Right renal pelvis (tissue), 4 donors: ENCODE results near the gene ST14. TPM values are rescaled to one million over a fixed set of nuclear protein-coding genes. Genes with fewer than 3 reads are reported as not detected.

Experiments
- DNase-seq, 4 donors: peaks; one replicate each; pipeline ENCODE4 v3.0.0-alpha.2; 2013; ENCODE audit warnings: low read depth in 4 of 4, low spot score in 3 of 4, missing footprints in 1 of 4
- polyA plus RNA-seq, 4 donors: library from polyadenylated mRNA; unstranded; fragments of 120-200 nt; gene quantifications; one replicate each; pipeline ENCODE4 v1.2.1, GENCODE V29; 2013; ENCODE audit not compliant: insufficient read length in 4 of 4

The ST14 gene
- polyA plus RNA-seq, 4 donors = 28.4 to 39.5 (median 31.6) TPM

DNA sequence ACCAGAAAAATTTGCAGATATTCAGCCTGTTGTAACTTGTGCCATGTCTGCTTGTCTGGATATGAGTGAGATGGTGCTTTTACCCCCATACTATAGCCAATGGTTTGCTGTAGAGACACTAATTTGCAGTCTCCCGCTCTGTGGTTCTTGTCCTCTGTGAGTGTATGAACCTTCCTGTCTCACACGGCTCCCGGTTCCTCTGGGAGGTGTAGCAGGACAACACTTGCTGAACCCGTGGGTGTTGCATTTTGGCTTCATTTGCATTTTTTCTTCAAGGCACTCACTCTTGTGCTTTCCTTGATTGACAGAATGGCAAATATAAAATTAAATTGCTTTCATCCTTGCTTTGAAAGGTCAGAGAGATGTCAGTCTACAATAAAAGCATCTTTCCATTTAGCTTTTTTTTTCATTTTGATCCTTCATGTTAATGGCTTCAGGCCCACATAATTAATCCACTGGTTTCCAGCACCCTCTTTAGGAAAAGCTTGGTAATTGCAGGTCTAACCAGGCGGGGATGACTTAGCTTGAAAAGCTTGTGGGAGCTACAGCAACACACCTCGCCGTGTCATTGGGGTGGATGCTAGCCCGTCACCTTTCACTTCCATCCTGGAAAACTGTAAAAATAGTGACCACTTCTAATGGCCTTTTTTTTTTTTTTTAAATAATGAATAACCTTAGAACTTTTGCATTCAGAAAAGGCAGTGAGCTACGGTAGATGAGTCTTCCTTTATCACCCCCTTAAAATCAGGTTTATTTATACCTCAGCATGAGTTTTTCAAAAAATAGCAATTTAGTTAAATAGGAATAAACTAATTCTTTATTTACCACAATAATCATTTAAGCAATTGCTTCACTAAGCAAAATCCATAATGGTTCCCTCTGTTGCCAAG, 27.4 kb upstream of the ST14 start:
- peak in 3 of 4 donors; percentile 45 to 61 (median 46) for DNase-seq

DNA sequence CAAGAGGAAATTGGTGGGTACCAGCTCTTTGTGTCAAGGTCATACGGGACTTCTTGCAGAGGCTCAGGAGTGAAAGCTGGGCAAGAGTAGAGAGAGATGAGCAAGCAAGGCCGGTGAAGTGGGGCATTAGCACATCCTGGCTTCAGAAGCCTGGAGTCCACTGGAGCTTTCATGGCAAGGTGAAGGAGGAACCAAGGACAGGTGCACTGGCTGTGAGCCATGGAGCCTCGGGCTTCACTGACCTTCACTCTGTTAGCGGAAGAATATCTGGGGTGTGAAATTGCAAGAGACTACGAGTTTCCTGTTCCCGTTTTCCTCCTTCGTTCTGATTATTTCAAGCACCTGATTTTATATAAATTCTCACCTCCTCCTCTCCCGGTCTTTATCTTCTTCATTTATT, 25.9 kb upstream of the ST14 start:
- DNase-seq = no peak

DNA sequence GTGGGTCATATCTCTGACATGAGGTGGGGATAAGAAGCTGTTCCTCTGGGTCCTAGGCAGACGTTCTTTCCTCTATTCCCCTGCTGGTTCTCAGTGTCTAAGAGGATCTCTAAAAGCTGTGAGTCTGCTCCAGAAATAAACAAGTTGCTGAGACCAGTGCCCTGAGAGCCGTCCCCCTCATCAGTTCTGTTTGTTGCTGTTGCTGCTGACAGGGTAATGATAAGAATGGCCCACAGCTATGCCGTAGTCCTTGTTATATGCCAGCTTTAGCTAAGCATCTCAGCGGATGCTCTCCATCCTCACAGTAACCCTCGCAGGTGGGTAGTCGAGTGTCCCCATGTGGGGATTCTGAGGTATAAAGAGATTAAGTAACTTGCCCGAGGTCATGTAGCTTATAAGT, 23.5 kb upstream of the ST14 start:
- no peak for DNase-seq

DNA sequence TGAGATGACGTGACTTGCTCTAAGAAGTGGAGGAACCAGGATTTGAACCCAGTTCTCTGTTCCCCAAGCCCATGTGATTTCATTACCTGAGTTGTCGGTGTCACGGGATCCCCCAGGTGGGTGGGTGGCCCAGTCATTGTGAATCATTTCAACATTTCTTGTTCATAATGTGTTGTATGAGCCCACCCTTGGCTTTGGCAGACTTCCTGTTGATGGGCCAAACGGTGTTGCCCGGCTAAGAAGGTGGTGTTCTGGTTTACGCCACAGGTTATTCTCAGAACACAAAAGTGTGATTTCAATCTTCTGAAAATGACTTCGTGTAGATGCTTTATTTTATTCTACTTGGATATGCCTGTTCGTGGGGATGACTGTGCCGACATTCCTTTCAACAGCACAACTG, 21.6 kb upstream of the ST14 start:
- no peak for DNase-seq

DNA sequence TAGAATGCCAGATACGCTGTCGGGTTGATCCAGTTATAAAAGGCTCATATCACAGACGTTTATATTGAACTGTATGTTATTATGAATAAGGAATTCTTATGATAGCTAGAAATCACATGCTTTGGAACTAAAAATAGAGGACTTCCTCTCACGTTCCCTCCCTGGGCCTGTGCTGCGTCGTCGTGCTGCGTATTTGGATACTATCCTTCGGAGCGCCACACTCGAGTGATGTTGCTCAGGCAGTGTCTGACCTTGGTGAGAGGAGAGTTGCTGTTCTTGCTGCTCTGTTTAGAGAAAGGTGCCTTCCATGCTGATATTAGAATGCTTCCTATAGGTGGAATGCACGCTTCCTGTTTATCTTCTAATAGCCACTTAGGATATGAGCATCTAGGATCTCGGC, 20.2 kb upstream of the ST14 start:
- DNase-seq = no peak

DNA sequence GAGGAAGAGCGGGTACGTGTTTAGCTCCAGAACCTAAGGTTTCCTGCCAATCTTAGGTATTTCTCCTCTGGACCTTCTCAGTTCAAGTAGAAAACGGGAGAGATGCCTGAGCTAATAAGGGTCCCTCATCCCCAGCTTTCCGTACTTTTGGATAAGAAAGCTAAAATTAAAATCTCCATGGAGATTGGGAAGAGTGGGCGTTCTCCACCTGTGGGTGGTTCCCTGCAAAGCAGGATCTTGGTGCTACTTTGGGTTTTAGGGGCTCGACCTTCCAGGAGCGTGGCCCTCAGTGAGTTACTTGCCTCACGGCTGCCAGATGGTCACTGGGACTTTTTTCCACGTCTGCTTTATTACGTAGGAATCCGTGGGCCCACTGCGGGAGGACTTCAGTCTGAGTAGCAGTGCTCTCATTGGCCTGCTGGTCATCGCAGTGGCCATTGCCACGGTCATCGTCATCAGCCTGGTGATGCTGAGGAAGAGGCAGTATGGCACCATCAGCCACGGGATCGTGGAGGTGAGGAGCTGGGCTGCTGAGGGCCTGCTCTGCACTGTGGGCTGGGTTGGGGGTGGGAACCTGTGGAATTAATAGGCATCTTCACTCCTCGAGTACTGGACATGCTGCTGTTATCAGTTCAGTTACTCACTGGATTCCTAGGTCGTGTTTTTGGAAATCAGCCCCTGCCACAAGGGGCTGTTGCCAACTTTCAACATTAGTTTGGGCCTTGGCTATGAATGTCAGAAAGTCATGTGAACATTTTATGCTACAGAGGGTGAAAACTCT, 17.8 kb upstream of the ST14 start:
- DNase-seq = no peak

DNA sequence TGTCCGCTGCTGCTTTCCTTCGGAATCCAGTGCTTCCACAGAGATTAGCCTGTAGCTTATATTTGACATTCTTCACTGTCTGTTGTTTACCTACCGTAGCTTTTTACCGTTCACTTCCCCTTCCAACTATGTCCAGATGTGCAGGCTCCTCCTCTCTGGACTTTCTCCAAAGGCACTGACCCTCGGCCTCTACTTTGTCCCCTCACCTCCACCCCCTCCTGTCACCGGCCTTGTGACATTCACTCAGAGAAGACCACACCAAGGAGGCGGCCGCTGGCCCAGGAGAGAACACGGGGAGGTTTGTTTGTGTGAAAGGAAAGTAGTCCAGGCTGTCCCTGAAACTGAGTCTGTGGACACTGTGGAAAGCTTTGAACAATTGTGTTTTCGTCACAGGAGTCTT, 15.4 kb upstream of the ST14 start:
- DNase-seq = no peak

DNA sequence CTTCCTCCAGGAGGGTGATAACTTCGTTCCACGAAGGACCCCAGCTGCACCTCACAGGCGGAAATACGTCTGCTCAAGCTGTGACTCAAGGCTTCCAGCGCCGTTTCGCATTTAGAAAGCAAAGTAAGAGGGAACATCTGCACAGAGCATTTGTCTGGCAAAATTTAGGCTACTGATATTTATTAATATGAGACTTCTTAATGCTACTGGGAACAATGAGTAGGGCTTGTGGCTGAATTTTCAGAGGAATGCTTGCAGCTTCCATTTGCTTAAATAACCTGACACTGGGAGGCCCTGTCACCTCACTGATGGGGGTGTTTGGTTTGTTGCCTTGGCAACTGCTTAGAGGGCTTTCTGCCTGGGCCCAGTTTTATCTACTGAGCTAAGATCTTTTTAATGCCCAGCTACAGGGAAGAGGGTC, 14.7 kb upstream of the ST14 start:
- no peak for DNase-seq

DNA sequence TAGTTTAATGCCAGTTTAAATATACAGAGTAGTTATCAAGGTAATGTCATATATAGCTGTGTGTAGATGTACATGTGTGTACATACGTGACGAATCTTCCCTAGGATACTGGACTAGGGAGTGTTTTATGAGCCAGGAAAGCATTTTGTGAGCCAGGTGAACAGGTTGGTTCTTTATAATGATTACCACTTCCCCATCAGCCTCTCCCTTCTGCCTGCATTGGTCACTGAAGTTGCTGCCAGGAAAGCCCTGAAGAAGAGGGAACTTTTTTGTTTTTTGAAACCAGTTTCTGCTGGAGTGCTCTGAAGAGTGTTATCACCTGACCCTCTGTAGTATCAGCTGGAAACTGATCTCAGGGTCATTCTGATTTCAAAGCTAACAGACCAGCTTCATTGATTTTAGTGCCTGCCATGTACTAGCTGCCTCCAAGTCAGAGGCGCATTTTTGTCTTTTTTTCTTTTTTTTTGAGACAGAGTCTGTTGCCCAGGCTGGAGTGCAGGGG, 14.2 kb upstream of the ST14 start:
- DNase-seq = no peak

DNA sequence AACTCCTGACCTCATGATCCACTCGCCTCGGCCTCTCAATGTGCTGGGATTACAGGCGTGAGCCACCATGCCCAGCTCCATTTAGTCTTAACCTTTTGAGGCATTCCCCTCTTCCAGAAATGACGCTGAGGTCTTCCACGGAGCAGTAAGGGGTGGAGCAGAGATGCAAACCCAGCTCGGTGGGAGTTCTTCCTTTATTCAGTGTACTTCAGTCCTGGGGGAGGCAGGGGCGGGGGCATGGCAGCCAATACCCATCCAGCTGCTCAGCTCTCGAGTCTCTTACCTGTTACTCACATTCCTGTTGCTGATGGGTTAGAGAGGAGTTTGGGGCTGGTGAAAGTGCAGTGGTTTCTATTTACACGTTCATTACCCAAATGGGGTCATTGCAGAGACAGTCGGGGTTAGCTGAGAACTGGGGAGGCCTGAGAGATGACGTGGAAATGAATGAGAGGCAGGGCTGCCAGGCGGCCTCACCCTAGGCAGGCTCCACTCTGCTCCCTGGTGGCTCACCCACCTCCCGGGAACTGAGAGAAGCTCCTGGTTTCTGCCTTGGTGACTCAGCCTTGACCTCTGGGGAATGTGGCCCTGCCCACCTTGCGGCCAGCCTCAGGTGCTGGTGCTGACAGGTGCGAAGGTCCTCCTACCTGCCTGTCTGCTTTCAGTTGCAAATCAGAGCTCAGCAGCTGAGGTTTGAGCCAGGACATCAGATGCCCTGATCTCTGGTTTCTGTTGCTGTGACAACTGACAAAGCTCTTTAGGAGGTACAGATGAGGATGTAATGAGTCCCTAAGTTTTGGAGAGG, 13.4 kb upstream of the ST14 start:
- DNase-seq = no peak

DNA sequence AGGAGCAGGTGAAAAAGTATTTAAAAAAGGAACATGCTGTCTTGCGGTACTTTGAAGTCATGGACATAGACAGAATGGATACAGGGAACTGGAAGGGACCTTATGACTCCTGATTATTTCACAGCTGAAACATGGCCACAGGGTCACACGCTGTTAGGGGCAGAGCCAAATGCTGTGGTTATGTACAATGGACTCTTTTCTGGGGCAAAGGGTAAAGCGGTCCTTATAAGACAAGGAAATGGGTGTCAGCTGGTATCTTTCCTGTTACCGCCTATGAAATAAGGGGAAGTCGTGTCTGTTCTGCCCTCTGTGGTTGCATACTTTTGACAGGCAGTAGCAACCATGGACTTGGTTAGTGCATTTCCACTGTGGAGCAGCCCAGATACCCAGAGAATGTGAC, 12.8 kb upstream of the ST14 start:
- no peak for DNase-seq

DNA sequence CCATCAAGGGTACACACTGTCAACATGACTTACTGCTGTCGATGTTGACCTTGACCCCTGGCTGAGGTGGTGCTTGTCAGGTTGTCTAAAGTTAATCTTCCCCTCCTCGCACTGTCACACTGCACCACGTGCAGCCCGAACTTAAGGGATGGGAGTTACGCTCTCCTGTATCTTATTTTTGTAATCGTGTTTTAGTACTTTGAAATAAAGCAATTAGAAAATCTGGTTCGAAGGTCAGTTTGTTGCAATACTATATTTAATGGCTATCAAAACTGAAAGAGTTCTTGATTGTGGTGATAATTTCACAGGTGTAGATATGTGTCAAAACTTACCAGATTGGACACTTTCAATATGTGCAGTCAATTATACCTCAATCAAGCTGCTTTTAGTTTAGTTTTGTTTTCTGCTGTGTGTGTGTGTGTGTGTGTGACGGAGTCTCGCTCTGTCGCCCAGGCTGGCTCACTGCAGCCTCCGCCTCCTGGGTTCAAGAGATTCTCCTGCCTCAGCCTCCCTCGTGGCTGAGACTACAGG, 10.7 kb upstream of the ST14 start:
- DNase-seq = no peak

DNA sequence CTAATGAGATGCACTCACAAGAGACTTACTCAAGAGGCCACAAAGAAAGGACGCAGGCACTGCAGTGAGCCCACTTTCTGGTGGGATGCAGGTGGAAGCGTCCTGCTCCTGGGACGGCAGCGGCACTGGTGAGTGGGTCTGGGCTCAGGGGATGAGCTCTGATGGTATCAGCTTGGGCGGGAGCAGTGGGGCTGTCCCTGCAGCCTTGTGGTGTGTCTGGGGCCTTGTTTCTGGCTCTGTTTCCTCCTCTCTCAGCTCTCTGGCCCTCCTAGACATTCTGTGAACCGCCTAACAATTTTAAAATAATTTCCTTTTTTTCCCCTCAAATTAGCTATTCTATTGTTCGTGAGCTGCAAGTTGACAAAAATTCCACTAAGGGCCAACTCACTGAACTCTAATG, 8.8 kb upstream of the ST14 start:
- DNase-seq = no peak

DNA sequence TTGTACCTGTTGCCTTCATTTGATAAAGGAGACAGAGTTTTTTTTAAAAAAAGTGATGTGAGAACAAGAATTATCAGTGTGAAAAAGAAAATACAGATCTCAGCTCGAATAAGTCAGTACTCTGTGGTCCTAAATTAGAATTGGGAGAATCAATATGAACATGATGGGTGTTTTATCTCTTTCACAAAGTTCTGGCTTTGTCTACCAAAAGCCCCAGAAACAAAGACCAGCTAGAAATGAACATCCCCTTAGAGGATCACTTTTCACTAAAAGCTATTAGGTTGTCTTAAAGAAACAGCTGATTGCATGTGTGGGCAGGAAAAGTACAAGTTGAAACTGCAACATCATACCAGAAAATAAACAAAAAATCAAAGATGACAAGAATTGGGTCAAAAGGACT, 8.4 kb upstream of the ST14 start:
- DNase-seq = no peak

DNA sequence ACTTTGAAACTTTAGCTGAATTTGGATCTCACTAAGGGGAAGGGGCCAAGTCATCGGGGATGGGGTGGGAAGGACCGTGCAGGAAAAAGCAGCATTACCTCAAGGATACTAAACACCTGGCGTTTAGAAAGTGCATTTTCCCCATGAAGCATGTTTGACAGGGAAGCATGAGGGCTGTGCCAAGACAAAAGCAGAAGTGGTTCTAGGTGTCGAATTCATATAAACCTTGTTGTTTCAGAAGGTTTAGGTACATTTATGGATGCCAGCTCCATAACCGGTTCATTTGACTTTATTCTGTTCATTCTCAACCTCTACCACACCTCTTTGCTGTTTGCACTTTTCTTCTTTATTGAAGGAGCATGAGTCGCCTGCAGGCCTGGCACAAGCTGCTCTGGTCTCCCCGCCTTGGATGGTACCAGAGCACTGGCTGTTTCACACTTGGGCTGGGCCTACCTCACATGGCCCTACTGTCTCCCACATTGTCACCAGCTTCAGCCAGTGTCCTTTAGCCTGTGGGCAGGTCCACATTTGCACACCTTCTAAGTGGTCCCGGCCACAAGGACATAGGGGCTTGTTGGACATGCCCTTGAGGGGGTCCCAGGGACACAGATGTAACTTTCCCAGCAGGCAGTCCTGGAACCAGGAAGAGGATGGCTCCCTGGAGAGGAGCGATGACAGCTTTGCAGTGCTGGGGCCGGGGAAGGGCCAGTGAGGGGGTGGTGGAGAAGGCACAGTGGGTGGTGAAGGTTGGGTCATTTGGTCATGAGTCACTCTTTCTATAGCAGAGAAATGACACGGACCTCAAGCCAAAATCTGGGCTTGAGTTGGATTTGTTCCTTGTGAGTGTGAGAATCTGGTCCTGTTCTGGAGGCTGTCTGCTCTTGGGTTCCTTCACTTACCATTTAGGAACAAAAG, 3.2 kb upstream of the ST14 start:
- DNase-seq = no peak

DNA sequence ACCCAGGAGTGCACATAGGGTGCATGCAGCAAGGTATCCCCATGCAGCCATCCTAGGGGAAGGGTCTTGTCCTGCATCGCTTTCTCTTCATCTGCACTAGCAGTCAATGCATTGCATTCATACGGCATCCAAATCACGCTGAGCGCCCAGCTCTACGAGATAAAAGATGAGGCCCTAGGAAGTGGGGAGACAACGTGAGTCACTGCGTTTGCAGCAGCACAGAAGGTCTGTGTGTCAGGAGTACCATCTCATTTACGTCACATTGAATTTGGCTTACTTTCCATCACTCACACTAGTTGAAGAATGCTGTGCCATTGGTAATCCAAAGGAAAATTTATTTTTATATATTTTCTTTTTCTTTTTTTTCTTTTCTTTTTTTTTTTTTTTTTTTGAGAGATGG, 2.5 kb upstream of the ST14 start:
- DNase-seq = no peak

DNA sequence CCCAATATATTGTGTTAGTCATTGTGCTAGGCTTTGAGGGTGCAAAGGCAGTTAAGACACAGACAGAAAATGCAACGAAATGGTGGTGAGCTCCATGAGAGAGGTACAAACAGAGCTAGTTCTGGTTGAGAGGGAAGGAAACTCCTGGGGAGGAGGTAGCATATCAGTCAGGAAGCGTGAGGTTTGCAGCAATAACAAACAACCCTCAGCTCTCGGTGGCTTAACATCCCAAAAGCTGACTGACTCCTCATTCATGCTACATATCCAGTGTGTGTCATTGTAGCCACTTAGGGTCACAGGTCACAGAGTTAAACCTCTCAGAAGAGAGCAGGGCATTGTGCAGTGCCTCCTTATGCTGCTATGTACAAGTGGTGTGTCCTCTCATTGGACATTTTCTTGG, 1.7 kb upstream of the ST14 start:
- no peak for DNase-seq

DNA sequence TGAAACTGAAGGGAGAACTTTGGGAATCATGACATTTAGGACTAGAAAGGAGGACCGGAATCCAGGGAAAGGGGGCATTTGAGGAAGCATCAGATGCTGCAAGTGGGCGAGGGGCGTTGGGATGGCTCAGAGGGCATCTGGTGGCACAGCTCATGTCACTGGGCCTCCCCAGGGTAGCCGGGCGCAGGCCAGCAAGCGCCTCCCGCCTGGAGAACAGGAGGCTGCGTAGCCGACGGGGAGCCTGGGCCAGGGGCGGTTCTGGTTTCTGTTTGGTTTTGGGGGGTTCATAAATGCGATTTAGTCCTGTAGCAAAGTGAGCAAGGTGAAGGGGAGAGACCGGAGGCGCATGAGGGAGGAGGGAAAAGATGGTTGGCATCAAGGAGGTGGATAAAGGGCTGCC, 443 bp upstream of the ST14 start:
- DNase-seq = no peak

DNA sequence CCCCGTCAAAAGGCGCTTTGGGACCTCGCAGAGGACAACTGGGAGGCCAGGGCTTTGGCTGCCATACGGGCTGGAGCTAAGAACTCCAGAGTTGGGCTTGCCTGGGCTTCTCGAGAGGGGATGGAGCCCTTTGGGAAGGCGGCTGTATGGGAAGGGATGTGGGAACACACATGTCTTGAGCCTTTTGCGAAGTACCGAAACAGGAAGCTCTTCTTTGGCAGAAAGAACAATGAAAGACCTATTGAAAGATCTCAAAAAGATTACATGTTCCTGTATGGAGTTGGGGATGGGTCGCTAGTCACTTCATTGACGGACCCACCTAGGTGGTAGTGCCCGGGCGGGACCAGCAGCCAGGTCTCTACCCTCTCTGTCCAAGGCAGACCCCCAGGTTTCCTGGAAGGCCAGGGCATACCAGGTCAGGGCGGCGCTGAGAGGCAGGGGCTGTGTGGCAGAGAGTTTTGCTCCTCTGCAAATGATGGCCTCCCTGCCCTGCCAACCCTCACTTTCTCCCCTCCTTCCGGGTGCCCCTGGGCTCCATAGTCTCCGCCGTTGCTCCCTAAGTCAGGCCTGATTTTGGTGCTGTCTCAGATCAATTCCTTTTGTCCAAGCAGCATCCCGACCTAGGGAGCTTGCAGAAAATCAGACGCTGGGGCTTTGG, 1.0 kb downstream of the ST14 start:
- no peak for DNase-seq
